Uterus (tissue), 2 donors: ENCODE results near the gene TSPAN5.

ENCODE experiments used
- POLR2A ChIP-seq, 2 donors: fragments of 450-650 bp; IDR thresholded peaks; one replicate each; pipeline ENCODE4 v1.6.1; 2016; ENCODE audit warnings: antibody characterized with exemption in 2 of 2, mild to moderate bottlenecking in 1 of 2, moderate library complexity in 1 of 2
- TF ChIP-seq, protein P1 (sequence below), 4 experiments: fragments of 200-600 bp in 2 of 4; fragments of 450-650 bp in 2 of 4; sonication (generic) in 2 of 4; IDR thresholded peaks; one replicate each; pipeline ENCODE4 v1.5.1; 2016 to 2019; ENCODE audit warnings: antibody characterized with exemption in 4 of 4, mild to moderate bottlenecking in 2 of 4, moderate library complexity in 1 of 4

GRCh38 chr4:98620087-98620784 is 38.2 kb downstream of the TSPAN5 start:
- no peak for TF ChIP-seq POLR2A (IDR thresholded peaks at IDR 0.05)
- TF ChIP-seq, protein P1, sequence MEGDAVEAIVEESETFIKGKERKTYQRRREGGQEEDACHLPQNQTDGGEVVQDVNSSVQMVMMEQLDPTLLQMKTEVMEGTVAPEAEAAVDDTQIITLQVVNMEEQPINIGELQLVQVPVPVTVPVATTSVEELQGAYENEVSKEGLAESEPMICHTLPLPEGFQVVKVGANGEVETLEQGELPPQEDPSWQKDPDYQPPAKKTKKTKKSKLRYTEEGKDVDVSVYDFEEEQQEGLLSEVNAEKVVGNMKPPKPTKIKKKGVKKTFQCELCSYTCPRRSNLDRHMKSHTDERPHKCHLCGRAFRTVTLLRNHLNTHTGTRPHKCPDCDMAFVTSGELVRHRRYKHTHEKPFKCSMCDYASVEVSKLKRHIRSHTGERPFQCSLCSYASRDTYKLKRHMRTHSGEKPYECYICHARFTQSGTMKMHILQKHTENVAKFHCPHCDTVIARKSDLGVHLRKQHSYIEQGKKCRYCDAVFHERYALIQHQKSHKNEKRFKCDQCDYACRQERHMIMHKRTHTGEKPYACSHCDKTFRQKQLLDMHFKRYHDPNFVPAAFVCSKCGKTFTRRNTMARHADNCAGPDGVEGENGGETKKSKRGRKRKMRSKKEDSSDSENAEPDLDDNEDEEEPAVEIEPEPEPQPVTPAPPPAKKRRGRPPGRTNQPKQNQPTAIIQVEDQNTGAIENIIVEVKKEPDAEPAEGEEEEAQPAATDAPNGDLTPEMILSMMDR (IDR thresholded peaks at IDR 0.05), result no peak
